GM19452 (cell line): ENCODE results near the gene ALPG.

ENCODE experiments used
- ATAC-seq: cut with Tn5 transposase; IDR thresholded peaks from one replicate; pipeline ENCODE4 v1.9.1; 2021; ENCODE audit not compliant: unreplicated experiment

Gene ALPG

GRCh38 chr2:232456296-232457120 lies 49.9 kb downstream of the ALPG start:
- no peak for ATAC-seq

DNA sequence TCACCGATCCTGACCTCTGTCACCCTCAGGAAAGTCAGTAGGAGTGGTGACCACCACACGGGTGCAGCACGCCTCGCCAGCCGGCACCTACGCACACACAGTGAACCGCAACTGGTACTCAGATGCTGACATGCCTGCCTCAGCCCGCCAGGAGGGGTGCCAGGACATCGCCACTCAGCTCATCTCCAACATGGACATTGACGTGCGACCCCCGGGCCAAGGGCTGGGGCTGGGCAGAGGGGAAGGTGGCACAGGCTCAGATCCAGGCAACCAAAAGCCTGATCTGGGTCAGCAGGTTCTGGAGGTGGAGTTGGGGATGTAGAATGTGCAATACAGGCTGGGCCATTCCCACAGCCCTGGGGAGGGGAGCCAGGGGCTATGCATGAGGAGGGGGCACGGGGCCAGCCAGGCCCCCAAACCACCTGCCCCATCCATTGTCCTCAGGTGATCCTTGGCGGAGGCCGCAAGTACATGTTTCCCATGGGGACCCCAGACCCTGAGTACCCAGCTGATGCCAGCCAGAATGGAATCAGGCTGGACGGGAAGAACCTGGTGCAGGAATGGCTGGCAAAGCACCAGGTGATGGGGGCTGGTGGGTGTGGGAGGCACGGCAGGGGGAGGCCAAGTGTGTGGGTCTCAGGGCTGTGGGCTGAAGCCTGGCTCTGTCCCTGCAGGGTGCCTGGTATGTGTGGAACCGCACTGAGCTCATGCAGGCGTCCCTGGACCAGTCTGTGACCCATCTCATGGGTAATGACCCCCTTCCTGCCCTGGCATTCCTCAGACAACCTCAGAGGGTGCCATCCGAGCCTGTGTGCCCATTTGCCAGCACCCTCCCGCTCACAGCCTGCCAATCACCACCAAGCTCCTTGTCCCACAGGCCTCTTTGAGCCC lies 50.7 kb downstream of the ALPG start:
- ATAC-seq = no peak

GRCh38 chr2:232458051-232458660 lies 51.5 kb downstream of the ALPG start:
- ATAC-seq = no peak

GRCh38 chr2:232458661-232459418 lies 52.2 kb downstream of the ALPG start:
- ATAC-seq = no peak

DNA sequence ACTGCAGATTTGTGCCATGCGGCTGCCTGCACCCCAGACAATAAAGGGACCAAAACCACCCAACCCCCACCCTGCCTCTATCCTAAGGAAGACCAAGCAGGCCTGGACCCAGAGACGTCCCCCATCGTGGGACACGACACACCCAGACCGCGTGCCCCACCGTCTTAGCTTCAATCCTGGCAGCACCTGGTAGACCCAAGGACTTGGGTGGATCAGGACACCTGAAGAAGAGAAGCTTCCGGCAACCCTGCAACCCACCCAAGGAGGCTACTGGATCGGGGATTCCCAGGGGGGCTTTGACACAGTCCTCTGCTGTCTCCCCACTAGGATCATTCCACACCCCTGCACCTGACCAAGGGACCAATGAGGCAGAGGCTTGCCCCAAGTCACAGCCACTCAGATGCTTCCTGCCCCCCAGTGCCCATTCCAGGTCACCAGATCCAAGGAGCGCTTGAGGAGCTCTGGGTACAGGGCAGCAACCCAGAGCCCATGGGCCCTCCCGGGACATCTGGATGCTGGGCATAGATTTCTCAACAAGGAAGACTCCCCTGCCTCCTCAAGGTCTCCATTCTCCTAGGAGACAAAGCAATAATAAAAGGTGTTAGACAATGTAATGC lies 52.9 kb downstream of the ALPG start:
- no peak for ATAC-seq

GRCh38 chr2:232460171-232460570 lies 53.5 kb downstream of the ALPG start:
- no peak for ATAC-seq
